ENCODE measurements around the gene ICA1L. TPM values are rescaled to one million over a fixed set of nuclear protein-coding genes. Genes with fewer than 3 reads are reported as not detected.

Gene ICA1L
- total and polyA plus RNA-seq, 2 of the 13 experiments (the other 11 are each of a cell fraction or from before 2014, with no cell fraction given): 1.5 to 2.4 TPM

- peak; percentile 63; the same call in 1 of the 2 replicates for TF ChIP-seq ZNF670 (CRISPR knock-in tag; IDR thresholded peaks at IDR 0.05; ENCODE audit: borderline replicate concordance)
- TF ChIP-seq, protein P1, sequence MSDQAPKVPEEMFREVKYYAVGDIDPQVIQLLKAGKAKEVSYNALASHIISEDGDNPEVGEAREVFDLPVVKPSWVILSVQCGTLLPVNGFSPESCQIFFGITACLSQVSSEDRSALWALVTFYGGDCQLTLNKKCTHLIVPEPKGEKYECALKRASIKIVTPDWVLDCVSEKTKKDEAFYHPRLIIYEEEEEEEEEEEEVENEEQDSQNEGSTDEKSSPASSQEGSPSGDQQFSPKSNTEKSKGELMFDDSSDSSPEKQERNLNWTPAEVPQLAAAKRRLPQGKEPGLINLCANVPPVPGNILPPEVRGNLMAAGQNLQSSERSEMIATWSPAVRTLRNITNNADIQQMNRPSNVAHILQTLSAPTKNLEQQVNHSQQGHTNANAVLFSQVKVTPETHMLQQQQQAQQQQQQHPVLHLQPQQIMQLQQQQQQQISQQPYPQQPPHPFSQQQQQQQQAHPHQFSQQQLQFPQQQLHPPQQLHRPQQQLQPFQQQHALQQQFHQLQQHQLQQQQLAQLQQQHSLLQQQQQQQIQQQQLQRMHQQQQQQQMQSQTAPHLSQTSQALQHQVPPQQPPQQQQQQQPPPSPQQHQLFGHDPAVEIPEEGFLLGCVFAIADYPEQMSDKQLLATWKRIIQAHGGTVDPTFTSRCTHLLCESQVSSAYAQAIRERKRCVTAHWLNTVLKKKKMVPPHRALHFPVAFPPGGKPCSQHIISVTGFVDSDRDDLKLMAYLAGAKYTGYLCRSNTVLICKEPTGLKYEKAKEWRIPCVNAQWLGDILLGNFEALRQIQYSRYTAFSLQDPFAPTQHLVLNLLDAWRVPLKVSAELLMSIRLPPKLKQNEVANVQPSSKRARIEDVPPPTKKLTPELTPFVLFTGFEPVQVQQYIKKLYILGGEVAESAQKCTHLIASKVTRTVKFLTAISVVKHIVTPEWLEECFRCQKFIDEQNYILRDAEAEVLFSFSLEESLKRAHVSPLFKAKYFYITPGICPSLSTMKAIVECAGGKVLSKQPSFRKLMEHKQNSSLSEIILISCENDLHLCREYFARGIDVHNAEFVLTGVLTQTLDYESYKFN (CRISPR knock-in tag; conservative IDR thresholded peaks at IDR 0.05): peak; percentile 49
- 0 out of 2 replicates have a peak, but pooled peaks have one; percentile 23 for TF ChIP-seq KDM4B (CRISPR knock-in tag; IDR thresholded peaks at IDR 0.05)
- no peak for TF ChIP-seq ZNF234 (CRISPR knock-in tag; conservative IDR thresholded peaks at IDR 0.05)
- TF ChIP-seq PHF5A (CRISPR knock-in tag; IDR thresholded peaks at IDR 0.05; ENCODE audit: low read depth, unreplicated experiment): no peak
- TF ChIP-seq SOX13 (IDR thresholded peaks at IDR 0.05): no peak
- TF ChIP-seq SOX13 (CRISPR knock-in tag; conservative IDR thresholded peaks at IDR 0.05 in 1 of 2, IDR thresholded peaks at IDR 0.05 in 1 of 2): peak in 1 of 2 experiments; percentile 45; a peak in 2 of 4 replicates
- peak; percentile 34; the same call in 1 of the 2 replicates for TF ChIP-seq ERF (CRISPR knock-in tag; IDR thresholded peaks at IDR 0.05)
- 0 out of 2 replicates have a peak, but pooled peaks have one; percentile 14 for TF ChIP-seq ZNF121 (CRISPR knock-in tag; IDR thresholded peaks at IDR 0.05)
- TF ChIP-seq, protein P2, sequence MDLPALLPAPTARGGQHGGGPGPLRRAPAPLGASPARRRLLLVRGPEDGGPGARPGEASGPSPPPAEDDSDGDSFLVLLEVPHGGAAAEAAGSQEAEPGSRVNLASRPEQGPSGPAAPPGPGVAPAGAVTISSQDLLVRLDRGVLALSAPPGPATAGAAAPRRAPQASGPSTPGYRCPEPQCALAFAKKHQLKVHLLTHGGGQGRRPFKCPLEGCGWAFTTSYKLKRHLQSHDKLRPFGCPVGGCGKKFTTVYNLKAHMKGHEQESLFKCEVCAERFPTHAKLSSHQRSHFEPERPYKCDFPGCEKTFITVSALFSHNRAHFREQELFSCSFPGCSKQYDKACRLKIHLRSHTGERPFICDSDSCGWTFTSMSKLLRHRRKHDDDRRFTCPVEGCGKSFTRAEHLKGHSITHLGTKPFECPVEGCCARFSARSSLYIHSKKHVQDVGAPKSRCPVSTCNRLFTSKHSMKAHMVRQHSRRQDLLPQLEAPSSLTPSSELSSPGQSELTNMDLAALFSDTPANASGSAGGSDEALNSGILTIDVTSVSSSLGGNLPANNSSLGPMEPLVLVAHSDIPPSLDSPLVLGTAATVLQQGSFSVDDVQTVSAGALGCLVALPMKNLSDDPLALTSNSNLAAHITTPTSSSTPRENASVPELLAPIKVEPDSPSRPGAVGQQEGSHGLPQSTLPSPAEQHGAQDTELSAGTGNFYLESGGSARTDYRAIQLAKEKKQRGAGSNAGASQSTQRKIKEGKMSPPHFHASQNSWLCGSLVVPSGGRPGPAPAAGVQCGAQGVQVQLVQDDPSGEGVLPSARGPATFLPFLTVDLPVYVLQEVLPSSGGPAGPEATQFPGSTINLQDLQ (CRISPR knock-in tag; IDR thresholded peaks at IDR 0.05): peak; percentile 66; the same call in 1 of the 2 replicates
- TF ChIP-seq ONECUT2 (CRISPR knock-in tag; IDR thresholded peaks at IDR 0.05): peak; percentile 75
- peak; percentile 44; the same call in 1 of the 2 replicates for TF ChIP-seq ETV5 (CRISPR knock-in tag; IDR thresholded peaks at IDR 0.05; ENCODE audit: borderline replicate concordance)
- 0 out of 2 replicates have a peak, but pooled peaks have one; percentile 39 for TF ChIP-seq ZNF800 (CRISPR knock-in tag; IDR thresholded peaks at IDR 0.05)
- no peak for TF ChIP-seq FOXA1 (IDR thresholded peaks at IDR 0.05)
- TF ChIP-seq FOXA1 (CRISPR knock-in tag; IDR thresholded peaks at IDR 0.05): 0 out of 2 replicates have a peak, but pooled peaks have one; percentile 22
- TF ChIP-seq ZNF503 (CRISPR knock-in tag; IDR thresholded peaks at IDR 0.05): peak; percentile 54; the same call in 1 of the 2 replicates
- no peak for TF ChIP-seq ZNF460 (CRISPR knock-in tag; IDR thresholded peaks at IDR 0.05; ENCODE audit: borderline replicate concordance)
- no peak for TF ChIP-seq GZF1 (CRISPR knock-in tag; IDR thresholded peaks at IDR 0.05)
- peak; percentile 61; the same call in 1 of the 2 replicates for TF ChIP-seq ZFY (CRISPR knock-in tag; IDR thresholded peaks at IDR 0.05)
Observed at GRCh38 chr2:202911512-202912341, 40.2 kb upstream of the ICA1L start, which contains the start of the genes CARF and WDR12 (continued).

Measured in HepG2 (cell line).